Activated CD4-positive, alpha-beta T cell treated with anti-CD3 and anti-CD28 coated beads, Interleukin-10, Interleukin-2, amounts not matched to agents 100 ng/mL and 50 ng/mL, durations not matched to agents 16 hours and 8 hours (primary cell): Measurements from ENCODE around the gene ERC1.
A peak's percentile ranks its signal among the peaks of the same experiment; 100 is the strongest.

Experiments used
- DNase-seq: peaks from one replicate; pipeline ENCODE4 v3.0.0-alpha.2; 2020

Gene ERC1

DNA sequence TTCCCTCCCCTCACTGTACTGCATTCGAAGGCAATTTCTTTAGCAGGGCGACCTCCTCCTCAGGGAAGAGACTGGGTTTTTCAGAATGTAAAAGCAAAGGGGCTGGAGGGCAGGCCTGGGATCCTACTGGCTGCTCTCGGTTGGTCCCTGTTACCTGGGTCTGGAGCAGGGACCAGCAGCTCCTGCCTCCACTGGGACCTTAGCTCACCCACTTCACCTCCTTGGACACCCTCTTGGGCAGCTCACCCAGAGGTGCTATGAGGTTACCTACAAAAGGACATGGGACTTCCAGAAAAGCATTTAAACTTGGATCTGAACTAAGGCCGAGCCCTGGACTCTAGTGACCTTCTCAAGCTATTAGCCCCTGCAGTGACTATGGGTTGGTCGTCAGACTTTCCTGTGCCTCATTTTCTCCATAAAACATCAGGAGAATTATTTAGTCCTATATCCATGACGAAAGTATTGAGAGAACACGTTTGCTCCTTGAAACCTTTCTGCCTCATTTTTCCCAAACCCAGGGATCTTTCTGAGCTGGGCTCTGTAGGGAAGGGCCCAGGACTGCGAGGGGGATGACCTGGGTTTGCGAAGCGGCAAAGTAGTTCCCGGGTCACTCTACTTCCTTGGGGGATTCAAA, 538.3 kb downstream of the ERC1 start:
- no peak for DNase-seq

DNA sequence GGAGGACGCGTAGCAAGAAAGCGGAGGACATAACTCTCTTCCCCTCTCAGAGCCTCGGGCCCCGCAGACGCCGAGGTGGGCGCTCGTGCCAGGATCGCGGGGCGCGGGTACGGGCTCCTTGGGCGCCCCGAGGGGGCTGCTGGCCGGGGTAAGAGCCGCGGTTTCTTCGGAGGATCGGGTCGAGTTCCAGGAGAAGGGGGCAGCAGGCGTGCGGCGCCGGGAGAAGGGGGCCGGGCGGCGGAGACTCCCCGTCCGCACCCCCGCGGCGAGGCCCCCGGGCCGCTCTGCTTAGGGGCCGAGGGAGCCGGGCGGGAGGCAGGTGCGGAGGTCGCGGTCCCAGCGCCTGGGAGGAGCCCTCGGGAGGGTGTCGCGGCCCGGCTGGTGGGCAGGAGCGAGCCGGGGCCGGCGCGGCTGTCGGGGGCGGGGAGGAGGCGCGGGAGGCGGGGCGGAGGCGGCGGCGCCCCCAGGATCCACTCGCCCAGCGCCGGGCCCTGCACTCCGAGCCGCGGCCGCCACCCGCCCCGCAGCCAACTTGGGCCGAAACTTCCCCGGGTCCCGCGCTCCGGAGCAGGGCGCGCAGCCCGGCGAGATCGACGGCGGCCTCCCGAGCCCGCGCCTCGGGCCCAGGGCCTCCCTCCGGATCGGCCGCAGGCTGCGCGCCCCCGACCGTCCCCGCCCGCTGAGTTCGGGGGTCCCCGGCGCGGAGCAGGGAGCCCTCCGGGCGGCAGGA, 539.0 kb downstream of the ERC1 start:
- DNase-seq: no peak

DNA sequence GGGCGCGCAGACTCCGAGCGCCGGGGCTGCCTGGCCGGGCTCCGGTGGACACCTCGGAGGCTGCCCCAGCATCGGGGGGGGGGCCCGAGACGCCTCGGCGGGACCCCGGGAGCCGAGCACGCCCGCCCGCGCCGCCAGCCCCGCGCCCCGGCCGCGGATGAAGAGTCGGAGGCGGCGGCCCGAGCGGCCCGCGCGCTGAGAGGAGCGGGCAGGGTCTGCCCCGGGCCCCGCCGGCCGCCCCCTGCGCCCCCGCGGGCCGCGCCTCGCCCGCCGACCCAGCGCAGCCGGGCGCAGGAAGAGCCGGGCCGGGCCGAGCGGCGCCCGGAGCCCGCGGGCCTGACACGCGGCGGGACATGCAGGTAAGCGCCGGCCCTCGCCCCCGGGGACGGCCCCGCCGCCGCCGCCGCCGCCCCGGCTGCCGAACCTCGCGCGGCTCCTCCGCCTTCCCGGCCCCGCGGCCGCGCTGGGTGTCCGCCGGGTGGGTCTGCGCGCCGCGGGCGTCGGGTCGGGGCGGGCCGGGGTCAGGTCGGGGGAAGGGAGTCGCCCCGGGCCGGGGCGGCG, 539.6 kb downstream of the ERC1 start:
- no peak for DNase-seq

DNA sequence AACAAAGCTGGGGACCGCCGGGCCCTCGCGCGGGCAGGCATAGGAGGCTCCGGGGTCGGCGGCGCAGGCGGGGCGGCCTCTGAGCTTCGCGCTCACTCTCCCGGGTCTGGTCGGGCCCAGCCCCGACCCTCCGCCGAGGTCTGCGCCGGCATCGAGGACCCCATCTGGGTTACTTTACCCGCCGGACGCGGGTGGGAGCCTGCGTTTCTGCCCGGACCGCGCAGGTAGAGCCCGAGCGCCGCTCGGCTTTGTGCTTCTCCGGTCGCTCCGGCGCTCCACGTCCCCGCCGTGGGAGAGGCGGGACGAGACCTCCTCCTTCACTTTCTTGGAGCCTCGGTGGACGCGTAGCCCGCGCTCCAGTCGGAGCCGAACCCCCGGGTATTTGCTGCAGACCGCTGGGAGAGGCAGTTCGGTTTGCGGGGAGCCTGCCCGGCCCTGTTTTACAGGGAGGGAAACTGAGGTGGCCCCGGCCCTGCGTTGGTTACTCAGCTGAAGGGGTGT, 540.2 kb downstream of the ERC1 start:
- no peak for DNase-seq

DNA sequence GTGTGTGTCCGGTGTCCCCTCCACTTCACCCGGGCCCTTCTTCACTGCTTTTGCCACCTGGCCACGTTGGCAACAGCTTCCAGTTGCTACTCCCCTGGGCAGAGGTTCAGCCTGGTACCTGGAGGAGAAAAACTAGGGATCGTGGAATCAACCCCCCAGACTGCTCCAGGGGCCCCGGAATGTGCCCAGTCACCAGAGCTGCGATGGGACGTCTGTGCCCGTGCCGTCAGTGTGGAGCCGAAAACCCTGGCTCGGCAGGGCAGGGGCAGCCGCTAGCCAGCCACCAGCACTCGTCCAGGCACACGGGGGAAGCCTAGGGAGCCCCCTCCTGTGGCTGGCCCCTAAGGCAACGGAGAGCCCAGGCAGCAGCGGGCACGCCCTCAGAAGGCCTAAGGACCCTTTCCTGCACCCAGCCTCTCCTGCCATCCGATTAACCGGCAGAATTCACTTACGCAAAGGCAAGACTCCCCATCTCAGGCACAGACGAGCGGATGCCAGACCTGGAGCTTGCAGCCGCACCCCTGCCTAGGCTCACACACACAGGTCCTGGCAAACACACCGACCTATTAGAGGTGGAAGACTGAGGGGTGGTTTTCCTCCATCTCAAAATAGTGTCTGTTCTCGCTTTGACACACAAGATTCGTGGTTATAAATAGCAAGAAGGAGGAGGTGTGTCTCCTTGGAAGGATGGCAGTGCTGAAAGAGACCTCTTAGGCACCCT, 540.8 kb downstream of the ERC1 start:
- peak; percentile 67 for DNase-seq

DNA sequence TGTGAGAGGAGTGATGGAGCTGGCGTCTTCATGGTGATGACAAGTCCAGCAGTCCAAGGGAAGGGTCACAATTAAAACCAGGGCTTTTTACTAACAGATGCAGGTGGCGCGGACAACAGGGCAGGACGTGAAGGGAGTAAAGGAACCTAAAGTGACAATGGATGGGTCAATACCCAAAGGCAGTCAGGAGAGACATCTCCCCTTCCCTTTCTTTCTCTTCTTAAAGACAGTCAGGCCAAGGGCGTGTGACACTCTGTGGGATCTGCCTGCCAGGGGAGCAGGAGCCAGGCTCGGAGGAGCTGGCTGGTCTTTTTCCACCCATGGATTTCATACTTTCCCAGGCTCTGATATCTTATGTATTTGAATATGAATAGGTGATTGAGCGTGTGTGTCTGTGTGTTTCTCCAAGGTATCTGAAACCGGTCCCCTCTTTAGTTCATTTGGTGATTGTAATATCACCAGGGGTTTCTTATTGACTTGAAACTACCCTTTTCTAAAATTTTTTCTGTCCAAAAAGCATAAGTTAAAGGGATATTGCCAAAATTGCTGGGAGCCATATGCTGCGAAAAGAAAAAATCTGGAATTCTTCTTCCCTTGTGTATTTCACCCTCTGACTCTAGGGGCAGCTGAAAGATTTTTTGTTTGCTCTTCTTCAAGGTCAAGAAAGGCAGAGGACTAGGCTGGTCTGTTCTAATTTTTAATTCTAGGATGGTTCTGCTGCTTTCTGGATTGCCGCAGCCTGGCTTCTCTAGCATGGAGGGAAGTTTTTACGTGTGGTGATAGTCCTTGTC, 541.5 kb downstream of the ERC1 start:
- DNase-seq: no peak

DNA sequence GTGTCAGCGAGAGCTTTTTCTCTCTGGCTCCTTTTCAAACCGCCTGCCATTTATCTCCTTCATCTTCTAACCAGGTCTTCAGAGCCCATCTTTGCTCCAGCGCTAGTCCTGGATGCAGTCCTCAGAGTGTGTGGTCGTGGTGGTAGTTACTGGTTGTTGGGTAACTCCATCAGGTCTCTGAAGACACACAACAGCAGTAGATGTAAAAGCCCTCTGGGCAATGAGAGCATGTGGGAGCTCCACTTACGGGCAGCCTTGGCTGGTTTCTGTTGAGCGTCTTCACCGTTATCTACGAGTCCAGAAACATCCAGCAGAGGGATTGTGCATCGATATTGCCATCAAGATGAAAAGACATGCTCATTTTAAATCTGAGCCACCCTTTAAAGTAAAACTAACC, 542.2 kb downstream of the ERC1 start:
- DNase-seq: peak; percentile 50

DNA sequence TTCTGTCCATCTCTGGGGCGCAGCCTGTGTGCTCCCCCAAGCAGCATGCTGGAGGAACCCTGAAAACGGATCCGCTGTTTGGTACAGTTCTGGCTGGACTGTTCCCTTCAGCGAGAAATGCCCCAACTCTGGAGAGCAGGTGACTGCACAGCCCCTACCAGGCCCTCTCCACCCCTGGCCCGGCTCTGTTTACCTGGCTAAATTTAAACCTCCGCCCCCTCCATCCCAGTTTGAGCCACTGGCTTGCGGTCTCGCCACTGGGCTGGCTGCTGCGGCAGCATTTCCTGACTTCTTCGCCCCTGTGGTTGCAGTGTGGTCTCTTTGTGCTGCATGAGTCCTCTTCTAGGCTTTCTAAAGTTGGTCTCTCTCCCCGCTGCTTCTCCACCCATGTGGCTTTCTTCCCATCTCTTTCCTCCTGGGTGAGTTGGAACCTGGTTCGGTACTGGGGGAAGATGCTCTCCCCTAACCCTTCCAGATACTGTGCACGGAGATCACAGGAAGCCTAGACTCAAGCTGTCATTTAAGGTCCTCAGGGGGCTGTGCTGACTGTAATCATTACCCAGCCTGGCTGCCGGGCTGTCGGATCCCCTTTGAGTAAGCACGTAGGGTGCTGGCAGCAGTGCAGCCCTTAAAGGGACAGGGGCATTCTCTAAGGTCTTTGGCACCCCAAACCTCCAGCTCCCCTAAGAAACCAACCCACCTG, 542.7 kb downstream of the ERC1 start:
- DNase-seq: peak; percentile 85

DNA sequence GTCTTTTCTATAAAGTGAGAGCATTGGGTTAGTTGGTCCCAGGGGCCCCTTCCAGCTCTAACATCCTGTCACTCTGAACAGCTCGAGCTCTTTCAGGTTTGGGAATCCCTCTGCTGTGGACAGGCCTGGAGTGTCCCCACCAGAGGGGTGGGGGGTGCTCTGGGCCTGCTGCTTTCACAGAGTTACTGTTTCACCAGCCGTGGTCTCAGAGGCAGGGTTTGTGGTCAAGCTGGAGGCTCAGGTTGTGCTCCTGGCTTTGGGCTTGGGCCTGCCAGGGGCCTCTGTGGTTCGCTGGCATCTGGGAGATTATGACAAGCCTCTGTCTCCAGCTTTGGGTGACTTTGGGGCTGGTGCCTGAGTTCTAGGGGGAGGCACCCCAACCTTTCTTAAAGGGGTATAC, 543.7 kb downstream of the ERC1 start:
- peak; percentile 48 for DNase-seq

DNA sequence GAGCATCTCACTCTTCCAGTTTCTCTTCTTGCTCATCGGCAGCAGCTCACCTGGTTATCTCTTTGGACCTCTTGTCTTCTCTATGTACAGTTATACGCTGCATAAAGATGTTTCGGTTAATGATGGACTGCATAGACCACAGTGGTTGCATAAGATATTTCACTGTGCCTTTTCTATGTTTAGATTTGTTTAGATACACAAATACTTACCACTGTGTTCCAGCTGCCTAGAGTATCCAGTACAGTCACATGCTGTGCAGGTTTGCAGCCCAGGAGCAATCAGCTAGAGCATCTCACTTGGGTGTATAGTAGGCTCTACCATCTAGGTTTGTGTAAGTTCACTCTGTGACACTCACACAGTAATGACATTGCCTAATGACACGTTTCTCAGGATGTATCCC, 545.8 kb downstream of the ERC1 start:
- DNase-seq: no peak

DNA sequence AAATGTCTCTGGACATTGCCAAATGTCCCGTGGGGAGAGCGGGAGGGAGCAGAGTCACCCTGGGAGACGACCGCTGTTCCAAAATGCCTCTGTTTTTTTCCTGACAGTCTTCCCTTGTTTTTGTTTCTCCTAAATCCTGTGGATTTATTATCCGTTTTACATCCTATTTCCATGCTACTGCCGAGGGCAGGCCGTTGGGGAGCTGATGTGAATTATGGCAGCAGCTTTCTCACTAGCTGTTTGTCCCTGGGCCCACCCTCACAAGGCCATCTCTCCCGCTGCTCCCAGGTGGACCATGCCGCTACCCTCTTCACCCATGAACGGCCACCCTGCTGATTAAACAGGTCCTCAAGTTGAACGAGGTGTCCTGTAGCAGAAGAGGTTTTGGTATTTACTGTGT, 548.1 kb downstream of the ERC1 start:
- DNase-seq: no peak

DNA sequence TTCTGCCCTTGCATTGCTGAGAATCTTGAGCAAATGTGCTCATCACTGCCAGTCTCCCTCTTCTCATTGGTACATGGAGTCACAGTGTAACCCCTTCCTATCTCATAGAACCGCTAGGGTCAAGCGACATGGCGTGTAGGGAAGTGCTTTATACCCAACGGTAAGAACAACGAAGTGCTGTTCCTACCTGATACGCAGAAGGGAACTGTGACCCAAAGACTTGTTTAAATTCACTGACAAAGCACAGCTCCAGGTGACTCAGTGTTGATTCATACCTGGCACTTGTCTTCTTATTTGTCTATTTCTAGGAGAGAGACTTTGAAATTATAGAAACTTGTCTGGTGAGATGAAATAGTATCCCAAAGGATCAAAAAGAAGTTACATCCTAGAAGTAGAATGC, 549.7 kb downstream of the ERC1 start:
- no peak for DNase-seq

DNA sequence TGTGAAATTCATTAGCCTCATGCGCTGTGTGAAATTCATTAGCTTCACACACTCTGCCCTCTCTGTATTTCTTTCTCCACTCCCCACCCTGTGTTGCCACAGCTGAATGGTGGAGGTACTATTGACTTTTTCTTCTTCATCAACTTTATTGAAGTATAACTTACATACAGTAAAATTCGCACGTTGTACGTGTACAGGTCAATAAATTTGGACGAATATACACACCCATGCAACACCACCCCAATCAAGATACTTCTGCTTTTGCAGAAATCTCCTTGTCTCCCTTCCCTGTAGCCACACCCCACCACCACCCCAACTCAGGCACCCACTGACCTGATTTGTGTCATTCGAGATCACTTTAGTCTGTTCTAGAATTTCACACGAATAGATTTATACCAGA, 551.6 kb downstream of the ERC1 start:
- DNase-seq: no peak

DNA sequence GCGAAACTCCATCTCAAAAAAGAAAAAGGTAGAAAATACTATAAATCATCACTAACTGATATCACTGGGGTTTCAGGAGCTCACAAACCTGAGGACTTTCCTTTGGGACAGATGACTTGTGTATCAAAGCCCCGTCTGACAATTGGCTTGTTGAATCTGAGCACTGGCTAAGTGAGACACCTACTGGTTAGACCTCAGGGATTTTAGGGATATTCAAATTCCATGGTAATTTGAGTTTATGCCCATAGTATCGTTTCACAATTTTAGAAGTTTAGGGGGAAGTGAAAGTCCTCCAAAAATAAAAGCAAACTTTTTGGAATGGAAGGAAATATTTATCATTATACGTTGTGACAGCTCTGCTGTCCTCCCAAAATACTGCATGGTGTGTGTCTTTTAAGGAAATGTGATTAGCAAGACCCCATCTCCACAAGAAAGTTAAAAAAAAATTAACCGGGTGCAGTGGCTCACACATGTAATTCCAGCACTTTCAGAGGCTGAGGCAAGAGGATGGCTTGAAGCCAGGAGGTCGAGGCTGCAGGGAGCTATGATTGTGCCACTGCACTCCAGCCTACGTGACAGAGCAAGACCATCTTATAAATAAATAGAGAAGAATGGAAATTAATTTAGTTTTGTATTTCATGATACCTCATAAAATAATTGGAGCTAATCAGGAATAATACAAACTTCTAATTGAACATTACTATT, 554.1 kb downstream of the ERC1 start:
- DNase-seq: no peak
